NCI-H748 (cell line): ENCODE results near the gene DOCK8.
"Not testable (repeated sequence)": the region's sequence is repeated elsewhere in the genome, so short reads cannot be mapped to it uniquely, and the experiment has no call there.

ENCODE experiments used
- DNase-seq: peaks from one replicate; lab custom pipeline; 2025; ENCODE audit not compliant: unreplicated experiment; lab: John Stamatoyannopoulos, UW

DOCK8 gene

DNA sequence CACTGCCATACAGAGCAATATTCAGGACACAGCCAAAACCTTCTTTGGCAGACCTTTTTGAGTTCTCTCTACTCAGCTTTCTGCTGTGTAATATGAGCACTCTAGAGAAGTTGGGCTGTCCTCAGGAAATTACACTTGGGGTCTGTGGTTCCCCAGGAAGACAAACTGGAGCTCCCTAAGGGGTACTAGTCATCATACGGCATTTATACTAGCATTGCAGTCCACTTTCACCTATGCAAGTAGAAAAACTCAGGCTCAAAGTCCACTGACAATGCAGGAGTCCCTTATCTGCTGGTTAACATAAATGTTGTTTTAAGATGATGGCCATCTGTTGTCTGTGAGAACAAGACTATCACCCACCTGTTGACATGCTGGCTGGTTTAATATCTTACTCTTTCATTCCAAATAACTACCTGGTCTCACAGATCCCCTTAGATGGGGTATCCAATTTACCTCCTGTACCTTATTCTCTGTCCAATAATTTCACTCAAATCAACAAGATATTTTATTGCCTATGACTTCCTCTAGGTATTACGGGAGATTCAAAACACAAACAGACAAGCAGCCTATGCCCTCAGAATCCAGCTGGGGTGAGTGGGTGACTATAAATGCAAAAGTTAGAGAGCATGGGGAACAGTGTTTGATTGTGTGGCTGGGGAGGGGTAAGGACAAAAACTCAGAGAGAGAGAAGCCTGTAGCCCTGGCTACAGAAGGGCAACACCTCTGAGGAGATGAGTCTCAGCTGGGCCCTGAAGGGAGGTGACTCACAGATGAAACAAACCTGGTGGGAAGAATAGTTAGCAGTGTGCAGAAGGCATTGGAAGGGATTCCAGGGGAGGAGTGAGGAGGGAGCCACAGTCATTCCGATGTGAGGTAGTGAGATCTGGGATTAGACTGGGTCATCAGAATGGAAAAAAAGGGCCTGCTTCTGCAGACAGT, 10.2 kb downstream of the DOCK8 start:
- DNase-seq = no peak

DNA sequence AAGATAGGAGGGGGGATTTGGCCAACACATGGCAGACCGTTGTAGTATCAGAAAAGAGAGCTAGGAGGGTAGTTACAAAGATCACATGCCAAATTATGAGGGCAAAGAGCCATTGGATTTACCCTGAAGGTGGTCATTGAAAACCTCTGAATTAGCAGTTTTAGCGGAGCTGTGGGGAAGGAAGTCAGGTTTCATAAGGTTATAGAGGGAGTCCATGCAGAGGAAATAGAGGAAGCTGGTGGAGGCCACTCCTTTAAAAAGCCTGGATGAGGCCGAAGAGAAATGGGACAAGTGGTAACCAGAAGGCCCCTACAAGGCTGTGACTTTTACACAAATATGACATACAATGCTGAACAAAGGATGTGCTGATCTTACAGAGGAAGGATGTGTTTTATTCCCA, 13.2 kb downstream of the DOCK8 start:
- no peak for DNase-seq

- no peak for DNase-seq
These were observed 14.4 kb downstream of the DOCK8 start for GRCh38 chr9:228929-229695.

DNA sequence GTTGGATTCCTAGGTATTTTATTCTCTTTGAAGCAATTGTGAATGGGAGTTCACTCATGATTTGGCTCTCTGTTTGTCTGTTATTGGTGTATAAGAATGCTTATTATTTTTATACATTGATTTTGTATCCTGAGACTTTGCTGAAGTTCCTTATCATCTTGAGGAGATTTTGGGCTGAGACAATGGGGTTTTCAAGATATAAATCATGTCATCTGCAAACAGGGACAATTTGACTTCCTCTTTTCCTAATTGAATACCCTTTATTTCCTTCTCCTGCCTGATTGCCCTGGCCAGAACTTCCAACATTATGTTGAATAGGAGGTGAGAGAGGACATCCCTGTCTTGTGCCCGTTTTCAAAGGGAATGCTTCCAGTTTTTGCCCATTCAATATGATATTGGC, 17.0 kb downstream of the DOCK8 start:
- not testable (repeated sequence) for DNase-seq

GRCh38 chr9:233708-234107, 19.0 kb downstream of the DOCK8 start:
- DNase-seq = not testable (repeated sequence)

DNA sequence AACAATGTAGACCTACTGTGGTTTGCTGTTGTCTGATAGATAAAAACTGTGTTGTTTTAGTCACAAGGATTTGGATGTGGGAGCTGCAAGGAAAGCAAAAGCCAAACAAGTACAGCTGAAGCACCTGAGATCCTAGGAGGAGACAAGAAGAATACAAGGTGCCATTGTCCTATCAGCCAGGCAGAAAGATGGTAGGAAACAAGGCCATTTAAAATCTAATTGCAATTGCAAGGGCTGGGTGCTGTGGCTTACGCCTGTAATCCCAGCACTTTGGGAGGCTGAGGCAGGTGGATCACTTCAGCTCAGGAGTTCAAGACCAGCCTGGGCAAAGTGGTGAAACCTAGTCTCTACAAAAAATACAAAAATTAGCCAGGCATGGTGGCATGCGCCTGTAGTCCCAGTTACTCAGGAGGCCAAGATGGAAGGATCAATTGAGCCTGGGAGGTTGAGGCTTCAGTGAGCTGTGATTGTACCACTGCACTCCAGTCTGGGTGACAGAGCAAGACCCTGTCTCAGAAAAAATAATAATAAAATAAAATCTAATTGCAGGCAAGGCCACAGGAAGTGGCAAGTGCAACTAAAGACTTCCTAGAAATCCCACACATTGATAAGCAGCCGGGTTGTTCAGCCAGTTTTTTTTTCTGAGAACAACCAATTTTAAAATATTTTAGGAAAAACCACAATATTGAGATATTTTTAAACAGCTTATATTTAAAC, 22.6 kb downstream of the DOCK8 start:
- DNase-seq = no peak

DNA sequence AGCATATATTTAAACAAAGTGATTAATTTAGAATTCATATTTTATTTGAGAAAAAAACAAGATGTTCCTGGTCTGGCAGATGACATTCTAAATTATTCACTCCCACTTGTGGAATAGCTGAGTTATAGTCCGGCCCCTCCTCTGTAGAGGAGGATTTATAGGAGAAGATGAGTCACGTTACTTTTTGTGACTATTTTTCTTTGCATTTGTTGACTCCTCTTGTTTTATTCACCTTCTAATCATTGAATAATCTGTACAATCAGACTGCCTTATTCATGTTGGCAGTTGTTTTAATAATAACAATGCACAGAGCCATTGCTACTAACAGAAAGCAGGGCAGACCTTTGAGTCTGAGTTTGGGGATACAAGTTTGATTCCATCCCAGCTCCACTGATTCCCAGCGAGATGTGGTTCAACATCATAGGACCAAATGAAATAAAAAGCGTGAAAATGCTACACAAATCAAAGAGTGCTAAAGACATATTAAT, 23.2 kb downstream of the DOCK8 start:
- no peak for DNase-seq

DNA sequence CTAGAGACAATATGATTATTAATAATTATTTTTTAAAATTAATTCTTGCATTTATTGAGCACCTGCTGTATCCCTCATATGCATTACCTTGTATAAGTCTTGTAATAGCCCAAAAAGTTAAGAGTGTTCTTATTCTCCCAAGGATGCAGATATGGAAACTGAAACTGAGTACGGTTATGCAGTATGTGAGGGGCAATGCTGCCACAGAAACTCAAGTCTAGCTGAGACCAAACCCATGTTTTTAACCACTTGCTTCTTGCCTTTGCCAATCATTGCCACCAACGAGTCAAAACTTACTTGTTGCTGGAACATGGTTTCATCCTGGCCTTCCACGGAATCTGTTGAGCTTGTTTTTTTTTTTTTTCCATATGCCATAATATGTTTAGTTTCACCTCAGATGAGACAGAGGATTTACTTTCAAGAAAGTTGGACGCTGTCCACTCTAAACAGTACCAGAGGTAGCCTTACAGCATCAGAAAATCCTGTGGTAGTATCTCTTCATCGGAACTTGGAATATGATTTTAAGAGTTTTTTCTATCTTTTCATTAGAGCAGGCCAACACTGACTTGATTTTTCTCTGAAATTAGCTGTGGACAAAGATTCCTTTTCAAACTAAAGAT, 27.9 kb downstream of the DOCK8 start:
- no peak for DNase-seq

DNA sequence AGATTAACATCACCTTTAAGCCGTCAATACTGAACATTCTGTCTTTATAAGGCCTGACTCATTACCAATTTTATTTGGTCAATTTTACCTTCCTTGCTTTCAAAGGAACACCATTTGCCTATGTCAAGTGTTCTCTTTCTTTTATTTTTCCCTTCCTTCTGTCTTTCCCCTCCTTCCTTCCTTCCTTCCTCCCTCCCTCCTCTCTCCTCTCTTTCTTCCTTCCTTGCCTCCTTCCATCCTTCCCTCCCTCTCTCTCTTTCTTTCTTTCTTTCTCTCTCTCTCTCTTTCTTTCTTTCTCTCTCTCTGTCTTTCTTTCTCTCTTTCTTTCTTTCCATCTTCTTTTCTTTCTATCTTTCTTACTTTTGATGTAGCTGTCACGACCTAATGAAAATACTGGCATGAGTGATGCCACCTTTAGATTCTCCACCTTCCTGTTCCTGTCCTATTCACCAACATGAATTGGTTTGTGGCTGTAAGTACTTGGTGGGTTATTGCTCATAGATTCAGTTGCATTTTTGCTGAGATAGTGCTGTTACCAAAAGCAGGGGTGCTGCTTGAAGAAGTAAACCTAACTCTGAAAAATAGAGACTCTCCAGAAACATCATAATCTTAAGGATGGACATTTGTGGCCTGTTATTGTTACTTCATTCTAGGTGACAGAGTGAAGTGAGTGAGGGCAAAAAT, 33.8 kb downstream of the DOCK8 start:
- DNase-seq = no peak

- DNase-seq = no peak
These were observed 34.4 kb downstream of the DOCK8 start for GRCh38 chr9:249025-249424.

GRCh38 chr9:250039-250438, 35.4 kb downstream of the DOCK8 start:
- DNase-seq = no peak

GRCh38 chr9:250625-251024, 36.0 kb downstream of the DOCK8 start:
- DNase-seq = no peak

- DNase-seq = no peak
These were observed 36.7 kb downstream of the DOCK8 start for GRCh38 chr9:251398-251797.

- no peak for DNase-seq
These were observed 38.9 kb downstream of the DOCK8 start for GRCh38 chr9:253539-253938.

GRCh38 chr9:254516-254915, 39.9 kb downstream of the DOCK8 start:
- no peak for DNase-seq

- no peak for DNase-seq
These were observed 43.3 kb downstream of the DOCK8 start for GRCh38 chr9:257957-258356.

- no peak for DNase-seq
These were observed 45.0 kb downstream of the DOCK8 start for GRCh38 chr9:259405-260404.

DNA sequence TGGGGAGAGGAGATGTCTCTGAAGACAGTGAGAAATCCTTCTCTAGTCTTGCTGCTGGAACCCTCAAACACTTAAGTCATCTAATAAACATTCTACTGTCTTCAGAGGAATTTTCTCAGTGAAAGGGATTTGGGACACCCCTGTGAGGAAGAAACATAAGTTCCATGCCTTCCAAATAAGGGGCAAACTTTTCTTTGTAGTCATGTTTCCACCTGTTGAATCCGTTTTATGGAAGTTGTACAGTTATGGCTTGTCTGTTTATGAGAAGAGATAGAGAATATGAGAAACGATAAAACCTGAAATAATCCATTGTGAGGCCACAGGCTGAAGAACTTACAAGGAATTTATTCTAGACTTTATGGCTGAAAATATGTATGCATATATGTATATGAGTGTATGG, 49.6 kb downstream of the DOCK8 start:
- no peak for DNase-seq

DNA sequence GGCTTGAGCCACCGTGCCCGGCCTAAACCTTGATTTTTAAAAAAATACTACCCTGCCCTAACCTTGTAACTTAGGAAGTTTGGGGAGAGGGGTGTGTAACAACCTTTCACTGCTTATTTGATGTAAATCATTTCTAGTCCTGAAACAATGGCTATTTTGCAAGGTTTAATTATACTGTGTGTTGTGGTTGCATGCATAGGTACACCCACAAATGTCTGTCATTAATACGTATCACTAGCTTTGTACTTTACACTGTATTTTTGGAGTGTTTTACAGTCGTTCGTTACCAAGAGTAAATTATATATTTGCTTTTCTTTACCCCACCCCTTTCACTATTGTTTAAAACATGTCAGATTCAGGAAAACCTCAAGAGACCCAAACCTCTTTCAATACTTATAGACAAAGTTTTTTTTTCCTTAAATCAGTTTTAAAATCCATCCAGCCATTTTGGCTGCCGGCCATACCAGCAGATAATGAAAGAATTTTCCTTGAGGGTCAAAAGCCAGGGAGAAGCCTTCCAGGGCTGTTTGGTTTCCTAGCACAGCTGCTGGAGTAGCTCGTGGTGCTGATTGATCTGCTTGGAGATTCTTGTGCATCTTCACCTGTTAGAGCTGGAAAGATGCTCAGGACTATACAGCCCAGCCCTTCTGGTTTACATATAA, 50.7 kb downstream of the DOCK8 start:
- DNase-seq = no peak
